IgD-negative memory B cell (primary cell): ENCODE measurements around the gene CDKN3. TPM values are rescaled to one million over a fixed set of nuclear protein-coding genes. Genes with fewer than 3 reads are reported as not detected.
"Not testable (repeated sequence)": the region's sequence is repeated elsewhere in the genome, so short reads cannot be mapped to it uniquely, and the experiment has no call there.

ENCODE experiments used
- H3K27ac Mint-ChIP-seq, 3 donors: one replicate each; pipeline ENCODE4 v1.8.0; 2020 to 2022; ENCODE audit warnings: mild to moderate bottlenecking in 3 of 3, mixed read lengths in 3 of 3, moderate library complexity in 1 of 3
- H3K27me3 Mint-ChIP-seq: one replicate; pipeline ENCODE4 v1.8.0; 2021; ENCODE audit warnings: mixed read lengths
- H3K36me3 Mint-ChIP-seq: one replicate; pipeline ENCODE4 v1.8.0; 2020; ENCODE audit warnings: mild to moderate bottlenecking, mixed read lengths
- H3K4me1 Mint-ChIP-seq, 3 donors: one replicate each; pipeline ENCODE4 v1.8.0; 2020 to 2022; ENCODE audit warnings: mixed read lengths in 3 of 3, mild to moderate bottlenecking in 1 of 3
- H3K4me3 Mint-ChIP-seq, 4 donors: one replicate each; pipeline ENCODE4 v1.8.0; 2020 to 2022; ENCODE audit warnings: mild to moderate bottlenecking in 4 of 4, mixed read lengths in 4 of 4, moderate library complexity in 3 of 4
- H3K9me3 Mint-ChIP-seq, 3 donors: one replicate each; pipeline ENCODE4 v1.8.0; 2020 to 2021; ENCODE audit warnings: mixed read lengths in 3 of 3, mild to moderate bottlenecking in 1 of 3
- polyA plus RNA-seq: library from polyadenylated mRNA; unstranded; fragments of 300-500 nt; fragmentation: Illumina TruSeq; gene quantifications from one replicate; pipeline ENCODE4 v1.2.3, GENCODE V29; 2021

Gene CDKN3
- polyA plus RNA-seq, 1 donor from 2014 or later, result not detected

DNA sequence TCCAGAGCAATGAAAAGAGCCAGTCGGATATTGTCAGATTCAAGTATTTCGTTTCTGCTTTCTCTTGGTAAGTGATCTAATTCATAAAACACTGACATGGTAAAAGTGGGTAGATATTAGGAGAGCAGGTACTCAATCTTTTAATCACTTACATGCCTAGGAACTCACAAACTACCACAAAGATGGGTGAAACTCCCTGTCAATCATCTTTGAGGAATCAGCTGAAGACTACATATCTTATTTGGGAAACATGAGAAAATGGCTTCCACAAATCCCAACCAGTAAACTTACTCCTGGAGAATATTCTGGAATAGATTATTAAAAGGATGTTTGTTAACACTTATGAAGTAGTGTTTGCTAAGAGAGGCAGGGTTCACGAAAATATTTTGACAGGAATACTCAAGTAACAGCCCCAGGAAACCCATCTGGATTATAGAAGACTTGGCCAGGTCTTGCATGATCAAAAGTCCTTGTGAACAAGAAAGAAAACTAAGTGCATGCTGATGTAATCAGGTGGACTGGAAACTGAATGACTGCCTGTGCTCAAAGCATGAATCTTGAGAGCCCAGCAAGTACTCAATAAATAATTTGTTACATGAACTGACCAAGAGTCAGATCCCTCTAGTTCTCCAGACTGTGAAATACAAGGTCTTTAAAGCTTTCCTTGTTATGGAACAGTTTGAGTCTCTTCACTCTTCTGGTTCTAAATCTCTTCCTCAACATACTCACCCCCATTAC lies 28.9 kb downstream of the CDKN3 start:
- no peaks in the 10 kb centered on the region for H3K36me3 Mint-ChIP-seq
- no peaks in the 10 kb centered on the region for H3K9me3 Mint-ChIP-seq
- H3K4me3 Mint-ChIP-seq, result no peak overlapping the region
- no peaks in the 10 kb centered on the region for H3K27me3 Mint-ChIP-seq
- no peak overlapping the region for H3K27ac Mint-ChIP-seq
- peaks cover 0 to under 1% (median 0%) of the 10 kb centered on the region in 3 donors for H3K4me1 Mint-ChIP-seq

DNA sequence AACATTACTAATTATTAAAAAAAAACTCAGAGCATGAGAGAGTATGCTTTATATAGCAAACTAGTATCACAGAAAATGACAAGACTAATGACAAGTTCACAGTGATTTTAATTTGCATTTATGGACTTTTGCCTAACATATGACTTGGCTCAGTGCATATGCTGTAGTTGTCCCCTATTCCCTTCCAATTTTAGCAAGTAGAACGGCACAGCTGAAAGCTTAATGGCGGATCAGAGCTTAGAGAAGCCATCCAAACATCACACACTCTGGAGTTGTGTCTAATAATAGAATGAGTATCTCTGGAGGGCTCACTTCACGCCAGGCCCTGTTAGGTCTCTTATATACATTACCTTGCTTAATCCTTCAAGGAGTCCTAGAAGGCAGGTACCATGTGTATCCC lies 31.1 kb downstream of the CDKN3 start:
- Mint-ChIP-seq H3K27me3 (no peaks in the 10 kb centered on the region), H3K4me3 (no peak overlapping the region), H3K4me1 (no peaks in the 10 kb centered on the region), H3K27ac (no peak overlapping the region), H3K36me3 (no peaks in the 10 kb centered on the region), H3K9me3 (no peaks in the 10 kb centered on the region)

DNA sequence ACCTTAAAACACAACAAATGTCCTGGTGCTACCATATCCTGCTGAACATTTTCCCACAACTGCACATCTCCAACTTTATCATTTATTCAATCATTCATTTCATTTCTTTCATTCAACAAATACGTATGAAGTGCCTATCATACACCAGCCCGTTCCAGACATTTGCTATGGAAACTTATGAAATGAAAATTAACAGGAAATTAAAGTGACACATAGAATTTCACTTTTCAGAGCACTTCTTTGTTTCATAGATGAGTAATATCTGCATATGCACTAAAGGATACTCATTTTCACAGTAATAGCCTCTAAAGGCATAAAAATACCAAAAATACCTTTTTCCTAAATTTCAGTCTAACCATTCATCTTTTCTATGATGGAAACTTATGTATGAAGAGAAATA lies 31.7 kb downstream of the CDKN3 start:
- Mint-ChIP-seq H3K4me3 (no peak overlapping the region), H3K36me3 (no peaks in the 10 kb centered on the region), H3K27me3 (no peaks in the 10 kb centered on the region), H3K9me3 (no peaks in the 10 kb centered on the region), H3K27ac (no peak overlapping the region), H3K4me1 (peaks cover 1 to 6% (median 4%) of the 10 kb centered on the region in 3 donors)

DNA sequence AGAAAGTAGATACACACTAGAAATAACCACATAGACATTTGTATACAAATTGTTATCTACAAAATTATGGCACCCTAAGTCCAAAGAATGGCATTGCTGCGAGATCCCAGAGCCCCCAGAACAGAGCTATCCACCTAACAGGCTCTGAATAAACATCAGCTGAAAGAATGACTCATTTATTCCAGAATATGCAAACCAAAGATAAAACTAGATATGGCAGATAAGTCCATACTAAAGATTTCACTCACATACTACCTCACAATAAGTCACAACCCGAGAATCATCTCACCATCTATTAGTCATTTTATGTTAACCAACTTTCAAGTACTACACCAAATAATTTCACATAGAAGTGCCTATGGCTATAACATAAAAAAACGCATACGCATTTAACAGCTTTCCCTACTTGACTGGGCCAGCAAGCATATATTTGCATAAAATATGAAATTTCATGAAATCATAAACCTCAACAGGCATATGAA lies 38.7 kb downstream of the CDKN3 start:
- Mint-ChIP-seq H3K4me3 (peak overlapping the region; percentile 16 to 67 (median 27)), H3K9me3 (no peaks in the 10 kb centered on the region), H3K4me1 (peaks cover 36 to 57% (median 50%) of the 10 kb centered on the region in 3 donors)

DNA sequence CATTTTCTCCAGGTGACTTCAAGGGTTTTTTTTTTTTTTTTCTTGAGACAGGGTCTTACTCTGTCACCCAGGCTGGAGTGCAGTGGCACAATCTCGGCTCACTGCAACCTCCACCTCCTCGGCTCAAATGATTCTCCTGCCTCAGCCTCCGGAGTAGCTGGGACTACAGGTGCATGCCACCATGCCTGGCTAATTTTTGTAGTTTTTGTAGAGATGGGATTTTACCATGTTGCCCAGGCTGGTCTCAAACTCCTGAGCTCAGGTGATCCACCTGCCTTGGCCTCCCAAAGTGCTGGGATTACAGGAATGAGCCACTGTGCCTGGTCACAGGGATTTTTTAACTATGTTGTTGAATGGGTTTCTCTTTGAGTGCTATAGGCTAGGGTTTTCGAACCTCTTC lies 41.1 kb downstream of the CDKN3 start:
- not testable (repeated sequence) for H3K9me3 Mint-ChIP-seq, H3K27me3 Mint-ChIP-seq, H3K36me3 Mint-ChIP-seq
- peak overlapping the region in 1 of 4 donors; percentile 63 for H3K4me3 Mint-ChIP-seq
- H3K4me1 Mint-ChIP-seq, result peaks cover 45 to 69% (median 55%) of the 10 kb centered on the region in 3 donors
- peak overlapping the region in 2 of 3 donors; percentile 41 to 84 for H3K27ac Mint-ChIP-seq

More for the DNA sequence above, 38.7 kb downstream of the CDKN3 start:
- no peaks in the 10 kb centered on the region for H3K27me3 Mint-ChIP-seq
- no peaks in the 10 kb centered on the region for H3K36me3 Mint-ChIP-seq
- H3K27ac Mint-ChIP-seq, result peak overlapping the region; percentile 1 to 43 (median 7)

DNA sequence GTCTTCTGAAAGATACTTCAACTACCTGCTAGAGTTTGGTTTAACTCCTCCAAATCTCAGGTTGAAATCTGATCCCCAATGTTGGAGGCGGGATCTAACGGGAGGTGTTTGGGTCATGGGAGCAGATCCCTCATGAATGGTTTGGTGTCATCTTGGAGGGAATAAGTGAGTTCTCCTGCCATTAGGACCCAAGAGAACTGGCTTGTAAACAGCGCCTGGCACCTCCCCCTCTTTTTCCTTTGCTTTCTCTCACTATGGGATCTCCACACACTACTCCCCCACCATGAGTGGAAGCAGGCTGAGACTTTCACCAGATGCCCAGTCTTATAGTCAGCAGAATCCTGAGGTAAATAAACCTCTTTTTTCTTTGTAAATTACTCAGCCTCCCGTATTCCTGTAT lies 41.9 kb downstream of the CDKN3 start:
- no peaks in the 10 kb centered on the region for H3K36me3 Mint-ChIP-seq
- peaks cover 44 to 61% (median 50%) of the 10 kb centered on the region in 3 donors for H3K4me1 Mint-ChIP-seq
- no peaks in the 10 kb centered on the region for H3K27me3 Mint-ChIP-seq
- H3K9me3 Mint-ChIP-seq, result no peaks in the 10 kb centered on the region
- peak overlapping the region in 1 of 3 donors; percentile 28 for H3K27ac Mint-ChIP-seq
- H3K4me3 Mint-ChIP-seq, result peak overlapping the region in 1 of 4 donors; percentile 68

DNA sequence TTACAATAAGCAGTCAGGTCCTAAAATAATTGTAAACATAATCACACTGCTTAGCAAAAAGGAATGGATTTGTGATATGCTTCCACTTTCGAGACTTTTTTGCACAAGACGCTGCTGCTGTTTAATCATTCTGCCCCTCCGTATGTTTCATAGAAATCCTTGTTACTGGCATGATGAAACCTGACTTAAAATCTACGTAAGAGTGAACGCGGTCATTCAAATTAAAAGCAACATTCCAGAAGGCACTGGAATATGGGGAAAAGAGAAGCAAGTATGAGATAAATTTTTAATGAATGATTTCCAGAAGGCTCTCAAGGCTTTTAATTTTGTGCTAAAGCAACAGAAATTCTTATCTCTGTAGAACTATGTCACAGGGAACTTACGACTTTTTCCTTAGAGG lies 43.2 kb downstream of the CDKN3 start:
- peak overlapping the region; percentile 83 to 95 (median 93) for H3K4me3 Mint-ChIP-seq
- peaks cover 2% of the 10 kb centered on the region for H3K36me3 Mint-ChIP-seq
- H3K9me3 Mint-ChIP-seq, result no peaks in the 10 kb centered on the region
- H3K27ac Mint-ChIP-seq, result peak overlapping the region in 2 of 3 donors; percentile 44 to 82
- no peaks in the 10 kb centered on the region for H3K27me3 Mint-ChIP-seq
- peaks cover 38 to 50% (median 41%) of the 10 kb centered on the region in 3 donors for H3K4me1 Mint-ChIP-seq

DNA sequence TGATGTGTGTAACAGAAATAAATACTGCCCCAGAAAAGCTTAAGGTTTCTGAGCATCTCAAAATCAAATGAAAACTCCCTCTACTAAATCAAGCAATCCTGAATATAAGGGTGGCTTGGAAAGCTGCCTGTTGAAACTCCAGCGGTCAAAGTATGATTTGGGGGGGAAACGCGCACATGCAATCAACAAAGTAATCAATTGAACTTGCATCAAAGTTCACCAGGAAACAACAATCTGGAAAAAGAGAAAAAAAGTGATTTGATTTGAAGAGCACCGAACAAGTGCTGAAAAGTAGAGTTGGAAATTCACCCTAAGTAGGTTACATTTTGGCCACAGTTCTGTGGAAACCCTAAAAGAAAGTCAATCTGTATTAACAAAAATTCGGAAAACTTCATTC lies 43.7 kb downstream of the CDKN3 start:
- H3K27me3 Mint-ChIP-seq, result no peaks in the 10 kb centered on the region
- H3K4me3 Mint-ChIP-seq, result peak overlapping the region; percentile 83 to 95 (median 93)
- H3K27ac Mint-ChIP-seq, result peak overlapping the region; percentile 44 to 95 (median 82)
- no peaks in the 10 kb centered on the region for H3K9me3 Mint-ChIP-seq
- H3K4me1 Mint-ChIP-seq, result peaks cover 35 to 45% (median 39%) of the 10 kb centered on the region in 3 donors
- H3K36me3 Mint-ChIP-seq, result peaks cover 2% of the 10 kb centered on the region

DNA sequence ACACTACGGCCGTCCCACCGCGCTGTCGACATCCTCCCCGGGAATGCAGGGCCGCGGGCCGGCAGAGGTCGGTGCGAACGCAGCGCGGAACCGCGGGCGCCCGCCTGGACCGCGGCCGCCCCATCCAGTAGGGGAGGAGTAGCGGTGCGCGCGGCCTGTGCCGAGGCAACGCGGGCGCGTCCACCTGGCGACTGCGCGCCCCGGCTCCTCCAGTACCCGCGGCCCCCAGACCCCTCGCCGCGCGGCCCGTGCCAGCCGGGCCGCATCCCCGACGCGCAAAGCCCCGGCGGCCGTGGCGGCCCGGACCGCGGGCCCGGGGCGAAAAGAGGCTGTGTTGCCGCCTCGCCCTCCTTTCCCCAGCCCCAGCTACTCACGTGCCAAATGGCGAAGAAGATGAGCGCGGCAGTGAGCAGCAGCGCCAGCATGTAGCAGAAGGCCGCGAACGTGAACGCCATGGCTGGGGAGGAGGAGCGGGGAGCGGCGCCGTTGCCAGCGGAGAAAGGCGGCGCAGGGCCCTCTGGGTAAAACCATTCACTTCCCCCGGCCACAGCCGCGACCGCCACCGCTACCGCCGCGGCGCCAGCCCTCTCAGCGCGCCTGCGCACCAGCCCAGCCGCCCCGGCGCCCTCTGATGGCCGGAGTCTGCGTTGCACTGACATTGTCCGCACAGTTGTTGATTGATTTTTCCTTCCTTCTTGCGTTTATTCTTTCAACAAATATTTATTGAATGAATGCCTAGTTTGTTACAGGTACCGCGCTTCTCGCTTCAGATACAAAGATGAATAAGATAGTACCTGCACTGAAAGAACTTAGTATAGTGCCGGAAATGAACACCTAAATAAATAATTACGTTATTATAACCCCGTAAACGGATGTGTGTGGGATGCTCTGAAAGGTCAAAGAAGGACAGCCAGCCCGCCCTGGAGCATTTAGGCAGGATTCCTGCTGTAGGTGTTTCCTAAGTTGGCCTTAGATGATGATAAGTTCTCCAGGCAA lies 44.4 kb downstream of the CDKN3 start, which contains the start of gene CNIH1:
Gene CNIH1 (minus strand): TSS at position 502 of the 996 bp plus-strand sequence. CDS start 47 bp downstream, at position 455.
- Mint-ChIP-seq H3K36me3 (peaks cover 2% of the 10 kb centered on the region), H3K4me3 (peak within 1 kb of the TSS; percentile 83 to 96 (median 93)), H3K27me3 (peaks cover 1% of the 10 kb centered on the region), H3K27ac (peak within 1 kb of the TSS; percentile 82 to 95 (median 92)), H3K4me1 (peaks cover 29 to 39% (median 32%) of the 10 kb centered on the region in 3 donors), H3K9me3 (no peaks in the 10 kb centered on the region)

DNA sequence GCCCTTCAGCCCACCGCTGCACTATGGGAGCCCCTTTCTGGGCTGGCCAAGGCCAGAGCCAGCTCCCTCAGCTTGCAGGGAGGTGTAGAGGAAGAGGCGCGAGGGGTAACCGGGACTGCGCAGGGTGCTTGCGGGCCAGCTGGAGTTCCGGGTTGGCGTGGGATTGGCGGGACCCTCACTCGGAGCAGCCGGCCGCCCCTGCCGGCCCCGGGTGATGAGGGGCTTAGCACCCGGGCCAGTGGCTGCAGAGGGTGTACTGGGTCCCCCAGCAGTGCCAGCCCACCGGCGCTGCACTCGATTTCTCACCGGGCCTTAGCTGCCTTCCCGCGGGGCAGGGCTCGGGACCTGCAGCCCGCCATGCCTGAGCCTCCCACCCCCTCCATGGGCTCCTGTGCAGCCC lies 46.2 kb downstream of the CDKN3 start:
- H3K27me3 Mint-ChIP-seq, H3K9me3 Mint-ChIP-seq, H3K36me3 Mint-ChIP-seq, H3K4me3 Mint-ChIP-seq, H3K27ac Mint-ChIP-seq: not testable (repeated sequence)
- H3K4me1 Mint-ChIP-seq, result peaks cover 19 to 28% (median 21%) of the 10 kb centered on the region in 3 donors

DNA sequence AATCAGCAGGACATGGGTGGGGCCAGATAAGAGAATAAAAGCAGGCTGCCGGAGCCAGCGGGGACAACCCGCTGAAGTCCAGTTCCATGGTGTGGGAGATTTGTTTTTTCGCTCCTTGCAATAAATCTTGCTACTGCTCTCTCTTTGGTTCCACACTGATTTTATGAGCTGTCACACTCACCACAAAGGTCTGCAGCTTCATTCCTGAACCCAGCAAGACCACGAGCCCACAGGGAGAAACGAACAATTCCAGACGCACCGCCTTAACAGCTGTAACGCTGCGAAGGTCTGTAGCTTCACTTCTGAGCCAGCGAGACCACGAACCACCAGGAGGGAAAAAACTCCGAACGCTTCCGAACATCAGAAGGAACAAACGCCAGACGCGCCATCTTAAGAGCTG lies 47.2 kb downstream of the CDKN3 start:
- Mint-ChIP-seq H3K4me3 (peak overlapping the region in 1 of 4 donors; percentile 43), H3K27me3 (peaks cover 1% of the 10 kb centered on the region), H3K4me1 (peaks cover 14 to 22% (median 19%) of the 10 kb centered on the region in 3 donors), H3K9me3 (no peaks in the 10 kb centered on the region), H3K36me3 (peaks cover 2% of the 10 kb centered on the region), H3K27ac (no peak overlapping the region)

DNA sequence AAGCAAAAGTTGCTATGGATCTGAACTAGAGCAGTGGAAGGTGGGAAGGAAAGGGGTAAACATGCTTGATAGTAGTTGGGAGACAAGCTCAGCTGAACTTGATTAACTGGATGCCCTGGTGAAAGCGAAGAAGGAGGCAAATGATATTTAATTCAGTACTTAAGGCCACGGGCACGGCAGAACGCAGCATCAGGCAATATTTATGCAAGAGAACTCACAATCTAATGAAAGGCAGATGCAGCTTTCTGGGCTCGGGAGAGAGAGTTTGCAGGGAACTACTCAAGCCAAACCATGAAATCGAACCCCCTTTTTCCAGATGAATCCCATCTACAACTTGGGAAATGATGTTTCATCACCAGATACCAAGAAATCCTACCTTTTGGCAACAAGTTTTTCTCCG lies 47.9 kb downstream of the CDKN3 start:
- no peak overlapping the region for H3K27ac Mint-ChIP-seq
- H3K4me3 Mint-ChIP-seq, result no peak overlapping the region
- H3K27me3 Mint-ChIP-seq, result peaks cover 1% of the 10 kb centered on the region
- H3K4me1 Mint-ChIP-seq, result peaks cover 13 to 20% (median 17%) of the 10 kb centered on the region in 3 donors
- no peaks in the 10 kb centered on the region for H3K9me3 Mint-ChIP-seq
- H3K36me3 Mint-ChIP-seq, result peaks cover 2% of the 10 kb centered on the region

DNA sequence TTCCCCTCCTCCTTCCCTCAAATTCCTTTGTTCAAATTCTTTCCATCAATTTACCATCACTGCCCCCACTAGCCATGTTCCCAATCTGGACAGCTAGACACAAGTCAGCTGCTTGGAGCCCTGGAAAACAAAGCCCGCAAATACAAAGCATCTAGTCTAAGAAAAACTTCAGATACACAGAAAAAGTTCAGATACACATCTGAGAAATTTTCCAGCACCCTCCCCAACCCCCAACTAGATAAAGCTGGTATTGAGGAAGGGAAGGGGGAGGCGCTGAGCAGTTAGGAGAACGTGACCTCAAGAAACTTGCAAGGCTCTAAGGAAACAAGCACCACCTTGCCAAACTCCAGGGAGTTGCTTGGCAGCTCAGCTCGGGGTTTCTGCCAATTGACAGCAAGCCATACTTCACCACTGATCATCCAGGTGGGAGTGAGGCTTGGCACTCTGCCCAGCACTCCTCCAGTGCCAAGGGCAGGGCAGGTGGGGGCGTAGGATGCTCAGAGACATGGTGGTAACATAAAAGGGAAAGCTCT lies 49.4 kb downstream of the CDKN3 start:
- Mint-ChIP-seq H3K36me3 (peaks cover 2% of the 10 kb centered on the region), H3K4me3 (peak overlapping the region in 1 of 4 donors; percentile 42), H3K4me1 (peaks cover 5 to 14% (median 14%) of the 10 kb centered on the region in 3 donors), H3K27ac (no peak overlapping the region), H3K9me3 (no peaks in the 10 kb centered on the region), H3K27me3 (peaks cover 1% of the 10 kb centered on the region)

DNA sequence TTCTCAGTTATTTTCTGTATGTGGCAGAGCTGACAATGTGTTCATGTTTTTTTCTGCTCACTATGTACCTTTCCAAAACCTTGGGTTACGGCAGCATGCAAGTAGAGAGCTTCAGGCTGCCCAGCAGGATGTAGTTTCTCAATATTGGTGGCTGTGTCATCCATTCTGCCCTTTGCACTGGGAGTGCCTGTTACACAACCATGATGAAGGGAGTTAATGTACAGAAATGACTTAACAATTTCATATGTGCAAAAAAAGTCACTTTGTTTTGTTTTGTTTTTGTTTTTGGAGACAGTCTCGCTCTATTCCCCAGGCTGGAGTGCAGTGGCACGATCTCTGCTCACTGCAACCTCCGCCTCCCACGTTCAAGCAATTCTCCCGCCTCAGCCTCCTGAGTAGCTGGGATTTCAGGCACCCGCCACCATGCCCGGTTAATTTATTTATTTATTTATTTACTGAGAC lies 50.5 kb downstream of the CDKN3 start:
- Mint-ChIP-seq H3K9me3 (no peaks in the 10 kb centered on the region), H3K27me3 (peaks cover 1% of the 10 kb centered on the region), H3K4me1 (peaks cover 0 to 6% (median 5%) of the 10 kb centered on the region in 3 donors), H3K4me3 (no peak overlapping the region), H3K36me3 (peaks cover 2% of the 10 kb centered on the region), H3K27ac (no peak overlapping the region)
